Adrenal gland (tissue), 5 donors: ENCODE data around the gene CFAP77.

Source experiments
- POLR2A ChIP-seq, 2 donors: fragments of 450-650 bp; IDR thresholded peaks; one replicate each; pipeline ENCODE4 v1.6.1; 2017; ENCODE audit warnings: antibody characterized with exemption in 2 of 2, mild to moderate bottlenecking in 2 of 2, moderate library complexity in 1 of 2
- TF ChIP-seq, protein P1 (sequence below), 6 experiments: fragments of 450-650 bp in 4 of 6; fragments of 200-600 bp in 2 of 6; sonication (generic) in 1 of 6; IDR thresholded peaks; 1 replicate in 5 of 6; 2 replicates in 1 of 6; pipeline versions ENCODE4 v1.5.1 to v1.8.0; 2016 to 2021; ENCODE audit warnings: antibody characterized with exemption in 6 of 6, mild to moderate bottlenecking in 2 of 6, moderate library complexity in 1 of 6
- donor health status: DM: no; HTN: no; CAD: no.

DNA sequence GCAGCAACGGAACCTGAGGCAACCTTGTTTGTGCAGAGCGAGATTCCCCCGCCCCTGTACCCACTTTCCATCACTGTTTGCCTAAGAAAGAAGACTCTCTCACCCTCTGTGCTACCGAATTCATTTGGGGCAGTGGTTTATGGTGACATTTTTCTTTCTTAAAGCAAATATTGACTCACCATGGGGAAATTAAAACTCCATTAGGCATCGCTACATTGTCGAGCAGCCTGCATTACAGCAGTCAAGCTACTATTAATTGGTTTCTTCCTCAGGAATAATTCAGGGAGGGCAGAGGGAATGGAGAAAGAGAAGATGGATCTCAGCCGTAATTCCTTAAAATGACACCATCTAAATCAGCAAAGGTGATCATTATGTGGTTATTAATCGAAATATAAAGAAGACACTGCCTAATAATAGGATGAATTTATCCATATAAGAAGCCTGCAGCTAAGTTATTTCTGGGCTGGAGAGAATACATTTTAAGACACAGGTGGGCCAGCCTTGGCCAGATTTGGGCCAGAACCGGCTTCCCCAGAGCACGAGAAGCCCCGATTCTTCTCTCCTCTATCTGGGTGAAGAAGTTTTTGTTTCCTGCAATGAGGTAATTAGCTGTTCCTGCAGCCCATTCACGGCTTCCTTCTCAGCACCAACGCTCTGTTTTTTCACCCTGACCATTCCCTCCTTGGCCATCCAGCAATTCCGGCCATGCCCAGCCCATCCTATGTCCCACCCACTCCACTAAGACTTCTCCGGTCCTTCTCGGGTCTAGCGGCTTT is 16.8 kb downstream of the CFAP77 start:
- TF ChIP-seq, protein P1, sequence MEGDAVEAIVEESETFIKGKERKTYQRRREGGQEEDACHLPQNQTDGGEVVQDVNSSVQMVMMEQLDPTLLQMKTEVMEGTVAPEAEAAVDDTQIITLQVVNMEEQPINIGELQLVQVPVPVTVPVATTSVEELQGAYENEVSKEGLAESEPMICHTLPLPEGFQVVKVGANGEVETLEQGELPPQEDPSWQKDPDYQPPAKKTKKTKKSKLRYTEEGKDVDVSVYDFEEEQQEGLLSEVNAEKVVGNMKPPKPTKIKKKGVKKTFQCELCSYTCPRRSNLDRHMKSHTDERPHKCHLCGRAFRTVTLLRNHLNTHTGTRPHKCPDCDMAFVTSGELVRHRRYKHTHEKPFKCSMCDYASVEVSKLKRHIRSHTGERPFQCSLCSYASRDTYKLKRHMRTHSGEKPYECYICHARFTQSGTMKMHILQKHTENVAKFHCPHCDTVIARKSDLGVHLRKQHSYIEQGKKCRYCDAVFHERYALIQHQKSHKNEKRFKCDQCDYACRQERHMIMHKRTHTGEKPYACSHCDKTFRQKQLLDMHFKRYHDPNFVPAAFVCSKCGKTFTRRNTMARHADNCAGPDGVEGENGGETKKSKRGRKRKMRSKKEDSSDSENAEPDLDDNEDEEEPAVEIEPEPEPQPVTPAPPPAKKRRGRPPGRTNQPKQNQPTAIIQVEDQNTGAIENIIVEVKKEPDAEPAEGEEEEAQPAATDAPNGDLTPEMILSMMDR (IDR thresholded peaks at IDR 0.05), result no peak
- TF ChIP-seq POLR2A (IDR thresholded peaks at IDR 0.05), result no peak
